Measurements from ENCODE around the gene POLD1. TPM values are rescaled to one million over a fixed set of nuclear protein-coding genes. Genes with fewer than 3 reads are reported as not detected.
A peak's percentile ranks its signal among the peaks of the same experiment; 100 is the strongest.

POLD1 gene
- total RNA-seq, 2 experiments from 2014 or later: 119 to 233 TPM

DNA sequence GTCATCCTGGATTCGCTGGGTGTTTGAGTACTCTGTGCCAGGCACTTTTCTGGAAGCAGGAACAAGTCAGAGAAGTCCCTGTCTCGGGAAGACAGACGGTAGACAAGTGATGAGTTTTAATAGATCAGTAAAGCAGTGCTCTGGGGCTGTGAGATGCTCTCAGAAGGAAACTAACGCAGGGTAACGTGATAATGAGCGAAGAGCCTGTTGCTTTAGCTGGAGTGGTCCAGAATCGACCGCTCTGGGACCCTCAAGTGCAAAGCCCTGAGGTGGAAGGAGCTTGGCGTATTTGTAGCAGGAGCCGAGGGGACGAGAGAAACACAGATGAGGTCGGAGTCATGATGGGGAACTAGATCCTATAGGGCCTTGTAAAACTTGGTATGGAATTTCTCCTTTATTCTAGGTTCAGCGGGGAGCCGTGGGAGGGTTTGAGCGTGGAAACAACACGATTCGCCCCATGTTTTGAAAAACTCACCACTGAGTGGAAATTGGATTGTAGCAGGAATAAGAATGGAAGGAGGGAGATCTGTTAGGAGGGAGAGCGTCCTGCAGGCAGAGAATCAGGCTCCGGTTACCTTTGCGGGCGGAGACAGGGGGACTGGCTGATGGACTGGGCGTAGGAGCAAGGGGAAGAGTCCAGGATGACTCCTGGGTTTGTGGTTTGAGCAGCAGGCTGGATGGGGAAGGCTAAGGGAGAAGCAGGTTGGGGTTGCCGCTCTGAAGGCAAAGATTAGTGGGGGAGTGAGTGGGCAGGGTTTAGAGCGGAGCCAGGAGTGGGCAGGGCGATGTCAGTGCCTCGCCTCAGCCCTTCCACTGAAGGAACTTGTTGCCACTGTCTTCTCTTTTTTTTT lies 763 bp downstream of the POLD1 start:
- peaks cover 4% of the 10 kb centered on the region; the same call in 1 of the 2 replicates for H4K20me1 ChIP-seq (ENCODE audit: insufficient read depth, low read length)
- peak overlapping the region; percentile 85 for H3K4me3 ChIP-seq (ENCODE audit: low read depth, low read length, poor library complexity, severe bottlenecking)
- peaks cover 19% of the 10 kb centered on the region for H3K4me1 ChIP-seq (ENCODE audit: insufficient read depth, low read length, poor library complexity, severe bottlenecking)
- no peak for TF ChIP-seq CTCF (conservative IDR thresholded peaks at IDR 0.05; ENCODE audit: low read length)
- no peak for TF ChIP-seq EZH2phosphoT487 (IDR thresholded peaks at IDR 0.05; ENCODE audit: borderline replicate concordance, low read depth, low read length)
- BruUV-seq (replicated peaks): no TSS peak
- ChIA-PET CTCF (ENCODE audit: unreplicated experiment) (no interaction called here), POLR2A (interaction anchor here (0.5 to 0.6 kb wide), 2 partner anchors 19 to 209 kb away, joined by 3 to 5 read pairs; no protein-coding TSS in a partner anchor)
- no peaks in the 10 kb centered on the region for H3K9me3 ChIP-seq (ENCODE audit: low read length)
- no peak overlapping the region for H2AFZ ChIP-seq (ENCODE audit: low read length)
- H3K9me2 ChIP-seq (ENCODE audit: insufficient read depth, low read length): no peaks in the 10 kb centered on the region
- intact Hi-C loops (cut with micrococcal nuclease; ENCODE audit: unreplicated experiment): loop anchor here (2.0 kb wide), 1 partner anchor 30 kb away; no protein-coding TSS in a partner anchor
- H3K79me2 ChIP-seq (ENCODE audit: insufficient read depth, low read depth, low read length): peaks cover 55% of the 10 kb centered on the region
- peak overlapping the region; percentile 59 for H3K27ac ChIP-seq (ENCODE audit: low read depth, low read length, poor library complexity, severe bottlenecking)
- DNase-seq (ENCODE audit: low spot score): no peak
- peaks cover 77% of the 10 kb centered on the region for H3K36me3 ChIP-seq (ENCODE audit: insufficient read depth, low read length)
- peak overlapping the region; percentile 89 for H3K4me2 ChIP-seq (ENCODE audit: low read length)

DNA sequence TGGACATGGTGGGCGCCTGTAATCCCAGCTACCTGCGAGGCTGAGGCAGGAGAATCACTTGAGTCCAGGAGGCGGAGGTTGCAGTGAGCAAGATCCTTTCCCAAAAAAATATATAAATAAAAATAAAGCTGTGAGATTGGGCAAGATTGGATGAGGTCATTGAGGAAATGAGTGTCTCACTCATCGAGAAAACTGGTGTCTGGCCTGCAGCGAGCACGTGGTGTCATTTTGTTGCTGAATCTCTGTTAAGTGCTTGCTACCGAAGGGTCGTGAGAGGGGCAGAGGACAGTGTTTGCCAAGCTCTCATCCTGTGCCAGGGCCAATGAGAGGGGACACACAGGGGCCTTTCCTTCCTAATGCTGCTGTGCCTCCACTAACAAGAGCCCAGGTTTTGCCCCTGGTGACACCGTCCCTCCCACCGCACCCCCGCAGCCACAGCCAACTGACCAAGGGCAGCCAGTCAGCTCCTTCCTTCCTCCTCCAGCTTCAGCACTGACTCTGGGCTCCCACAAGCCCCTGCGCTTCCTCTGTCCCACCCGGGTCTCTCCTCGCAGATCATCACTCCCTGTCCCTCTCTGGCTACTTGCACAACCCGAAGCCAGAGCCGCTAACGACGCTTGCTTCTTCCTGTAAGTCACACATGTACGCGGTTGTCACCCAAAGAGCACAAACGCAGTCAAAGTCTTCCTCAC lies 3.2 kb downstream of the POLD1 start:
- Histone ChIP-seq H4K20me1 (ENCODE audit: insufficient read depth, low read length) (peaks cover 4% of the 10 kb centered on the region; the same call in 1 of the 2 replicates), H3K9me2 (ENCODE audit: insufficient read depth, low read length) (no peaks in the 10 kb centered on the region), H3K4me1 (ENCODE audit: insufficient read depth, low read length, poor library complexity, severe bottlenecking) (peaks cover 19% of the 10 kb centered on the region), H3K27ac (ENCODE audit: low read depth, low read length, poor library complexity, severe bottlenecking) (no peak overlapping the region), H3K4me3 (ENCODE audit: low read depth, low read length, poor library complexity, severe bottlenecking) (no peak overlapping the region), H2AFZ (ENCODE audit: low read length) (no peak overlapping the region), H3K79me2 (ENCODE audit: insufficient read depth, low read depth, low read length) (peaks cover 68% of the 10 kb centered on the region), H3K4me2 (ENCODE audit: low read length) (no peak overlapping the region), H3K9me3 (ENCODE audit: low read length) (peaks cover 6% of the 10 kb centered on the region; the same call in 1 of the 2 replicates), H3K36me3 (ENCODE audit: insufficient read depth, low read length) (peaks cover 73% of the 10 kb centered on the region)
- intact Hi-C loops (cut with micrococcal nuclease; ENCODE audit: unreplicated experiment): no loop called here
- no TSS peak for BruUV-seq (replicated peaks)
- ChIA-PET POLR2A (interaction anchor here (1.1 kb wide), 1 partner anchor 11 kb away, joined by 4 read pairs; the partner anchor contains the start of gene NR1H2), CTCF (ENCODE audit: unreplicated experiment) (no interaction called here)
- no peak for DNase-seq (ENCODE audit: low spot score)
- TF ChIP-seq EZH2phosphoT487 (IDR thresholded peaks at IDR 0.05; ENCODE audit: borderline replicate concordance, low read depth, low read length) (no peak), CTCF (conservative IDR thresholded peaks at IDR 0.05; ENCODE audit: low read length) (no peak)

Measured in OCI-LY7 (cell line).